GM19395 (cell line): ENCODE data around the gene TDRD1.
A peak's percentile ranks its signal among the peaks of the same experiment; 100 is the strongest.

ENCODE experiments used
- ATAC-seq: cut with Tn5 transposase; IDR thresholded peaks from one replicate; pipeline ENCODE4 v1.9.1; 2021; ENCODE audit warnings: mild to moderate bottlenecking, moderate library complexity; ENCODE audit not compliant: unreplicated experiment

TDRD1 gene

DNA sequence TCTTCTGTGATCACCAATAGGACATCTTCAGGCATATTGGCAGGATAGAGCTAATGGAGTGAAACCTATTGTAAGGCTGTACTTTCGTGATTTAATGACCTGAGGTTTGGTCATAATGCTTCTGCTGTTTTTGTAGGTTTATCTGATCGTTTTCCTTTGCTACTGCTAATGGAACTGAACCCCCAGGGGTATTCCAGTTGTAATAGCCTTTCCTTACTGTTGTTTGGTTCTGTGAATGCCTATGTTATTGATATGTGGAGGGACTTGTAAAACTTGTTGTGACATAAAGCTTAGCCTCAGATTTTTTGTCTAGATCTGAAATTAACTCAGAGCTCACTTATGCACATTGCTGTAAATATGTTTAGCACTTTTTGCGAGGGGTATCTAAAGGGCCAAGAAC, 49.0 kb downstream of the TDRD1 start:
- no peak for ATAC-seq

DNA sequence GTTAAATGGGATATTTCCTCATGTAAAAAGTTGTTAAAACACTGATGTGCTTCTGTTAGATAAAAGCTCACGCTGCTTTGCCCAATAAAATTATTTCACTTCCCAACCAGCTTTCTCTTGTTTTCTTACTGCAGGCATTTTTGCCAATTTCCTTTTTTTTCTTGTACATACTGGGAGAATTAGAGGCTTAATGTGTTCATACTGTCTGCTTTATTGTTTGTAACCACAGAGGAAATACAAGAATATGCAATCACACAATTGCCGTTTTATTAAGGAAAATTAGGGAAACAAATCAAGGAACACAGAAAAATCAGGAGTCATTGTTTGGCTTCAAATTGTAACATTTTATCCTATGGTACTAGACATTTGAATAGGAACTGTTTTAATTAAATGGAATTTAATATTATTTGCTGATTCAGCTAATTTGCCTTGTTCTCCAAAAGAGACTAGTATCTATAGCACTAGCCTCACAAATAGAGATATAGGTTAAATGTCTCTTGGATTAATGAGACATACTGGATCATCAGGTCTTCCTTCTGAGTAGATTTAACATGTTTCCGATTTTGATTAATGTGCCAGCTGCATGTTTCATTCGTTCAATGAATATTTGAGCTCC, 53.5 kb downstream of the TDRD1 start:
- ATAC-seq, result no peak

- no peak for ATAC-seq
These were observed 54.3 kb downstream of the TDRD1 start for GRCh38 chr10:114233482-114233881.

DNA sequence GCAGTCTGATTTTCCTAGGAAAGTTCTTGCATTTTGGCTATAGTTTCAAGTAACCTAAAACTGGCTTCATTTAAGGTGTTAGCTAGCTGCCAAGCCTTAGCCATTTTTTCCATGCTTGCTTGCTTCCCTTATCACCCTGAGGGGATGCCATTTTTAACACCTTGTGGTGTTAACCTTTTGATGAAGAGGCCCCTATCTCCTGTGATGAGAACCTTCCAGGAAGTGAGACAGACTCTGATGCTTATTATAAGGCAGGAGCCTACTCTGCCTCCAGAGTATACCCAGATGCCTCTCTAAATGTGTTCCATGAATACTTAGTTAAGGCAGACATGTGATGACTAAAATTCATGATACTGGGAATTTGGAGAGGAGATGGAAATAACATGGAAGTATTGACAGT, 55.0 kb downstream of the TDRD1 start:
- no peak for ATAC-seq

GRCh38 chr10:114239117-114239993, 60.2 kb downstream of the TDRD1 start, which contains the start of gene VWA2:
TSS of gene VWA2 (plus strand) at chr10:114239254. CDS start at chr10:114248714, 9,460 bp downstream.
- peak; percentile 70 for ATAC-seq

GRCh38 chr10:114239994-114240345, 60.8 kb downstream of the TDRD1 start:
- ATAC-seq, result no peak

GRCh38 chr10:114242235-114242634, 63.1 kb downstream of the TDRD1 start:
- no peak for ATAC-seq

DNA sequence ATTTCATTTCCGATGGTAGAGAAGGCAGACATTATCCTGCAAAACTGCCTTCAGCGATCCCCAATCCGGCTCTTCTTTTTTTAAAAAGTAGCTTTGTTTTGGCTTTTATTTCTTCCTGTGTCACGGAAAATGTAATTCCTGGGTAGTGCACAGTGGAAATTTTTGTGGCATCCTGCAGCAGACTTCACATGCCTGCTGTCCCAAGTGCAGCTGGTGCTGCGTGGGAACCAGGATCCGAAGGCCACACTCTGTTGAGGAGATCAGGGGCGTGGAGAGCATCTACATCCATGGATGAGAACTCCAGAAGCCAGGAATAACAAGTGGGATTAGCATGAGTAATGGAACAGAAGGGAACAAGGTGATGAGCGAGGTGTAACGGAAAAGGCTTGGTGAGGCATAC, 64.5 kb downstream of the TDRD1 start:
- ATAC-seq, result no peak

- no peak for ATAC-seq
These were observed 65.0 kb downstream of the TDRD1 start for GRCh38 chr10:114244126-114244525.

- no peak for ATAC-seq
These were observed 66.1 kb downstream of the TDRD1 start for GRCh38 chr10:114245121-114245791.

DNA sequence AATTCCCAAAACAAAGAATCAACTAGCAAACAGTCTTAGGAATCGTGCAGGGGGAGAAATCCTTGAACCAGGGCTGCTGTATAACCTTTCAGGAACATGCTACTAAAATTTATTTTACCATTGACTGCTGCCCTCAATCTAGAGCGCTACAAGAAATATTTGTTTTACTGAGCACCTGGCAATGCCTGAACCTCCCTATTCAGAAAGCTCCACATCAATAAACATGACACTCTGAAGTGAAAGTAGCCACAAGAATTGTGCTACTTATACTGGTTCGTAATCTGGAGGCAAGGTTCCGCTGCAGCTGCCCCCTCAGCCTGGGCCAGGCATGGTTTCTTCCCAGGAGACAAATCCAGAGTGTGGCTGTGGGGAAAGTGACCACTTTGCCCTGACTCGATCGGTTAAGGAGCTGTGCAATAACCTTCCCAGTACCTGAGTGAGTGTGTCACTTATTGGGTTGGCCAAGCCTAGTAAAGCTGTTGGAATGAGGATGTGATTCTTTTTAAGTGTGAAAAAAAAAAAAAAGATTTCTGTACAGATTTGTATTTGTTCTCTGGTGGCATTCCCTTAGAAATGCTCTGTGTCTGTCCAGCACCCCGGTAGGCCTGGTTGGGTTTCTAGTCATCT, 67.6 kb downstream of the TDRD1 start:
- no peak for ATAC-seq

- no peak for ATAC-seq
These were observed 71.1 kb downstream of the TDRD1 start for GRCh38 chr10:114250236-114250635.

DNA sequence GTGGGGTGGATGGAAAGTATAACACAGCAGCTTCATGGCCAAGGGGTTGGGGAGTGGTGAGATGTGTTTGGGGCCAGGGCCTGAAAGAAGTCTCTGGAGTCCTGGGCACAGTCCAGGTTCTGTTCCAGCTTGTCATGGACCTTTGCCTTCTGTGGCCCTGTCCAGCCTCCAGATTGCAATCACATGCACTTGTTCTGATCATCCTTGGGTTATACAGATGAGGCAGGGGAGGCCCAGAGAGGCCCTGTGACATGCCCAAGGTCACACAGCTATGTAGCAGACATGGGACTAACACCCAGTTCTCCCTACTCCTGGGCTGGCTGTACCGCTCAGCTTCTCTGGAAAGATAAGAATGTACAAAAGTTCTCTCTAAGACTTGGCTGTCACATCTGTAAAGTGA, 71.6 kb downstream of the TDRD1 start:
- no peak for ATAC-seq

DNA sequence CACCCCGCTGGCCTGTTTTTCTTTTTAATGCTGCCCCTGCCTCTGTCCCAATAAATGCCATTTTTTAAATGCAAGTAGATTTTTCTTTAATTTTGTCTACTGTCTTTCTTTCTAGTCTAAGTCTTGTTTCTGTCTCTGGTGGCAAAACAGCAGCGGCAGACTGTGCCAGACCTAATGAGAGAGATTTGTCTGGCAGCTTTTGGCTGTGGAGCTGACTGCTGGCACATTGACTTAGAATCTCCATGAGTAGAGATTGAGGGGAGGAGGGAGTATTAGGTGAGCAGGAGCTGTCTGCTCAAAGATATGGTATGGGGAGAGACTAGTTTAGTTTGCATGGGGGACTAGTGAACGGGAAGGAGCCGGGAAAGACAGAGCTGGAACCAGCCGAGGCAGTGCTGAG, 72.9 kb downstream of the TDRD1 start:
- ATAC-seq, result no peak

DNA sequence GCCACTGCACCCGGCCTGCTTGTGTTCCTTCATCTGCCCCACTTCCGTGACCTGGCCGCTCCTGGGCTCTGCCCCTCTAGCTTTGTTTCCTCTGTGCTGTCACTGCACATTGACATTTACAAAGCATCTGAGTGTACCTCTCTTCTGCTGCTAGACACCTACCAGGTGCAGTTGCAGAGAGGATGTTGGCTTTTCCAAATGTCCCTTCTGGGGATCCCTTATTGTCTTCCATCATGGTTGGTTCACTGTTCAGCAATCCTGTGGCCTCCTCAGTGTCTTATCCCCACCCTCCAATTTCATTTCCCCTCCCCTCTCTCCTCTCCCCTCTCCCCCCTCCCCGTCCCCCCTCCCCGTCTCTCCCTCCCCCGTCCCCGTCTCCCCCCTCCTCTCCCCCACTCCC, 73.7 kb downstream of the TDRD1 start:
- no peak for ATAC-seq

DNA sequence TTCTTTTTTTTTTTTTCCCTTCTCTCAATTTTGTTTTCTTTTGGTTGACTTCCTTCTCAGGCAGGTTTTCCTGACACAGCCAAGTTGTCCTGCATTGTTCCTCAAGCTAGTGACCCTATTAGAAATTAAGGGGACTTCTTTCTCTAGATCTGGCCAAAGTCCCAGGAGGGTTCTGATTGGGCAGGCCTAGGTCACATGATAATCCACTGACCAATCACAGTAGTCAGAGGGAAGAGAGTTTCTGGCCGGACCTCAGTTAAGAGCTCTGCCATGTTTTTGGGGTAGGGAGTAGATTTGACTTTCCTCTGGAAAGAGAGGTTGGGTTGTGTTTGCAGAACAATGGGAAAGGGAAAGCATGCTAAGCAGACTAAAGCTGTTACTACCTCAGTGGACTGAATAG, 76.1 kb downstream of the TDRD1 start:
- no peak for ATAC-seq

DNA sequence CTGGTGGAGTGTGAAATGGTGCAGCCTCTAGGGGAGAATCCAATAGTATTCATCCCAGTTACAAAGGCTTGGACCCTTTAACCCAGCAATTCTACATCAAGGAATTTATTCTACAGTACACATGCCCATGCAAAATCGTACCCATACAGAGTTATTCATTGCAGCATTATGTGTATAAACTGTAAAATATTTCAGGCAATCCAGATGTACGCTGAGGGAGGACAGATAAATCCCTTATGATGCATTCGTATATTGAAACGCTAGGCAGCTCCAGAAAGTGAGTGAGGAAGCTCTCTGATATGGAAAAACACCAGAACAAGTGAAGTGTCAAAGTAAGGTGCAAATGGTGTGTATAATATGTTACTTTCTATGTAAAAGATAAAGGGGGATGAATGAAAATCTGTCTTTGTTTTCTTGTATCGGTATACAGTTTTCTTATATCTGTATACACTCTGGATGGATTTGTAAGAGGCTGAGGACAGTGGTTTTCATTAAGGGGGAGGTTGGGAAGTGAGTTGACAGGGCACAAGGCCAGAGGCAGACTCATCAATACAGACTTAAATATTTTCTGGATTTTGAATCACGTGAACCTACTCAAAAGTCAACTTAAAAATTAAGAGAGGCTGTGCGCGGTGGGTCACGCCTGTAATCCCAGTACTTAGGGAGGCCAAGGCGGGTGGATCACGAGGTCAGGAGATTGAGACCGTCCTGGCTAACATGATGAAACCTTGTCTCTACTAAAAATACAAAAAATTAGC, 77.0 kb downstream of the TDRD1 start:
- ATAC-seq, result no peak

DNA sequence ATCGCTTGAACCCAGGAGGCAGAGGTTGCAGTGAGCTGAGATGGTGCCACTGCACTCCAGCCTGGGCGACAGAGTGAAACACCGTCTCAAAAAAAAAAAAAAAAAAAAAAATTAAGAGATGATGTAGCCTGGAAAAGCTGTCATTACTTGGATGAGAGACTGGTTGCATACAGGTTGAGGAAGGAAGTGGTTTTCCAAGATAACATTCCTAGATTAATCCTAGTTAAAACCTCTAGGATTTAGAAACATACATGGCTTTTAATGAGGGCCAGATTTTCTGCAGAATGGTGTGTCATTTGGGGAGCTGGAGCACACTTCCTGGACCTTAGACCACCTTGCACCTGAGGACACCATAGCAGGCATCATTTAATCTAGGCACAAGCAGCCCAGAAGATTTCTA, 77.7 kb downstream of the TDRD1 start:
- ATAC-seq, result no peak

DNA sequence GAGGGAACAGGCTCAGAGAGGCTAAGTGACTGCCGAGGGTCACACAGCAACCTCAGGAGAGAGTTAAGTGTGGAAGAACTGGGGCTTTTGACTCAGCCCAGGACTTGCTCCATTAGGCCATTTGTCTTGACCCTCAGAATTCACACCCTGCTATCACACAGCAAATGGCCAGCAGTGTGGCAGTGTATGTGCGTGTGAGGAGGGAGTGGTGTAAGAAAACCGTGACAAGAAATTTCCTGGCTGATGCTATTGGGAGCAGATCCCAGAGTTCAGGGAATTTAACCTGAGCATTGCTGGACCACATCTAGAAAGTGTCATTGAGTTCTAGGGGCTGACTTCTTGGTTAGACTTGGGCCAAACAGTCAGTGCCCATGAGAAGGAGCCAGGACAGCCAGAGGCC, 78.3 kb downstream of the TDRD1 start:
- ATAC-seq, result no peak

DNA sequence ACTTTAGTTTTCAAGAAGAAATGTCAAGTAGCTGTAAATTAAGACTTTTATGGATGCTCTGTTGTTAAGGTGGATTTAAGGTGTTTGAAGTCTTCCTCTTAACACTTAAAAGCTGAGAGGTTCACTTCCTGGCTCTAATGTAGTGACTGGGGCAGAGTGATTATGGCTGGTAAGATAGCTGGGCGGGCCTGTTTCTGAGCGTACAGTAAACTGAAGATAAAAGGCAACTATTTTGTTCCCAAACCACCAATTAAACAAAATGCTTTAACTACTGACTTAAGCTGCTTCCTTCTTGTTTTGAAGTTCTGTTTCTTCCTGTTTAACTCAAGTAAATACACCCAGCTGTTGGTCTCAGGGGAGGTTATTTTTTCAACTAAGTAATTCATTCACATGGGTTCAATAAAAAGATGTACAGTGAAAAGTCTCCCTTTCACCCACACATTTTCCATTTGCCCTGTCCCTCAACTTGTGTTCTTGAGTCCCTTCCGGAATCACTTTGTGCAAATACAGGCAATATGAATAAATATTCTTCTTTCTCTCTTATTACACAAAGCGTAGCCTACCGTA, 79.2 kb downstream of the TDRD1 start:
- no peak for ATAC-seq
